Uterine smooth muscle cell (primary cell): ENCODE results near the gene MAP4K5. TPM values are rescaled to one million over a fixed set of nuclear protein-coding genes. Genes with fewer than 3 reads are reported as not detected.

Experiments
- total RNA-seq: library from RNA; depleted of rRNA; stranded (reverse); fragments of >200 nt; gene quantifications from 2 replicates; pipeline ENCODE4 v1.2.3, GENCODE V29; 2014

MAP4K5 gene
- 80.6 and 82.4 TPM in 2 replicates for total RNA-seq

GRCh38 chr14:50532502-50533240 is at the start of gene MAP4K5:
MAP4K5 (minus strand) TSS chr14:50532569; CDS start chr14:50532049, 520 bp downstream.

DNA sequence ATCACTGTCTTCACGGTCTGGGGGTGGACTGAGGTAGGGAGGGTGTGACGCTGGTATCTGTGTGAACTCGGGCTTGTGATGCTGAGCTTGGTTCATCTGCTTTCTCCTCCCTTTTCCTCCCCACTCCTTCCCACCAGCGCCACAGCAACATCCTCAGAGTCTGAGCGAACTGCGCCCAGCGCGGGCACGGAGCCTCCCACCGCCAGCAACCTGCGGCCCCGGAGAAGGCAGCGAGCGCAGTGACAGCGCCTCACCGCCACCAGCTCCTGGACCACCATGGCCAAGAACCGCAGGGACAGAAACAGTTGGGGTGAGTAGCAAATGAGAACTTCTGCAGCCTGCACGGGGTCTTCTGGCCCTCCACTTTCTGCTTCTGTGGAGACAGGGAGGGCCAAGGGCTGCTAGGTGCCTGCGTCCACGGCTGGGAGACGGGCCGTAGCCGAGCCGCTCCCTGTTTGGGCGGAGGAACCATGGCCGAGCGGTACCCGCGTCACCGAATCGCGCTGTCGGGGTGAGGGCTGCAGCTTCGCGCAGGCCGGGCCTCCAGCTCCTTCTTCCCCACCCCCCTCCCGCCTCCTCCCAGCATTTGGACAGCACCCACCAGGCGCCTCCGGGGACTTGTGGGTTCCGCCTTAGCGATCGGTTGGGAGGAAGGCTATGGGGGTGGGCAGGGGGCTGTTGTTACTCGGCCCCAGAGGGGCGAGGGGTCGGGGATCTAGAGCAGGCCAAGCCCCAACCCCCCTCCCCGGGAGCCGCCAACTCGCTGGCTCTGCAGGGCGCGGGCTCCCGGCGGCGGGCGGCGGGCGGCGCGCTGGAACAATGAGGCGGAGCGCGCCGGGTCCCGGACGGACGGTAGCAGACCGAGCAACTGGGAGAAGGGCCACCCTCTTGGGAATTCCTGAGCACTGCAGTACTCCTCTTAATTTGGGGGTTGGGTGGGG is 27.9 kb upstream of the MAP4K5 start, which contains the start of gene ATL1:
TSS of gene ATL1 (plus strand) at position 156 of the 941 bp plus-strand sequence. CDS start at position 277, 121 bp downstream.

GRCh38 chr14:50396631-50397389 is 135.6 kb downstream of the MAP4K5 start, which contains the start of gene CDKL1:
CDKL1 (minus strand) TSS chr14:50396881; CDS start chr14:50395868, 1,013 bp downstream.

Other genes starting within 250 kb of the MAP4K5 start
- gene L2HGDH, start 220.3 kb downstream of the MAP4K5 start, total RNA-seq: 4.9 and 5.6 TPM in 2 replicates
- gene DMAC2L, start 220.2 kb downstream of the MAP4K5 start, total RNA-seq: 4.0 and 7.0 TPM in 2 replicates
- gene CDKL1, start 135.7 kb downstream of the MAP4K5 start, total RNA-seq: 27.4 and 84.9 TPM in 2 replicates
- gene ATL1, start 27.6 kb upstream of the MAP4K5 start, total RNA-seq: 7.2 and 10.0 TPM in 2 replicates
- gene SAV1, start 135.7 kb upstream of the MAP4K5 start, total RNA-seq: 24.7 and 34.1 TPM in 2 replicates